GM19397 (cell line): ENCODE results near the gene VPS16.
"Not testable (repeated sequence)": the region's sequence is repeated elsewhere in the genome, so short reads cannot be mapped to it uniquely, and the experiment has no call there.

Experiments
- ATAC-seq: cut with Tn5 transposase; IDR thresholded peaks from one replicate; pipeline ENCODE4 v1.9.1; 2021; ENCODE audit warnings: mild to moderate bottlenecking, moderate library complexity; ENCODE audit not compliant: unreplicated experiment

The VPS16 gene

GRCh38 chr20:2892376-2892775, 51.8 kb downstream of the VPS16 start:
- no peak for ATAC-seq

- no peak for ATAC-seq
These were observed 53.7 kb downstream of the VPS16 start for GRCh38 chr20:2894221-2894620.

GRCh38 chr20:2895154-2895553, 54.6 kb downstream of the VPS16 start:
- not testable (repeated sequence) for ATAC-seq

- no peak for ATAC-seq
These were observed 58.7 kb downstream of the VPS16 start for GRCh38 chr20:2899243-2899642.

DNA sequence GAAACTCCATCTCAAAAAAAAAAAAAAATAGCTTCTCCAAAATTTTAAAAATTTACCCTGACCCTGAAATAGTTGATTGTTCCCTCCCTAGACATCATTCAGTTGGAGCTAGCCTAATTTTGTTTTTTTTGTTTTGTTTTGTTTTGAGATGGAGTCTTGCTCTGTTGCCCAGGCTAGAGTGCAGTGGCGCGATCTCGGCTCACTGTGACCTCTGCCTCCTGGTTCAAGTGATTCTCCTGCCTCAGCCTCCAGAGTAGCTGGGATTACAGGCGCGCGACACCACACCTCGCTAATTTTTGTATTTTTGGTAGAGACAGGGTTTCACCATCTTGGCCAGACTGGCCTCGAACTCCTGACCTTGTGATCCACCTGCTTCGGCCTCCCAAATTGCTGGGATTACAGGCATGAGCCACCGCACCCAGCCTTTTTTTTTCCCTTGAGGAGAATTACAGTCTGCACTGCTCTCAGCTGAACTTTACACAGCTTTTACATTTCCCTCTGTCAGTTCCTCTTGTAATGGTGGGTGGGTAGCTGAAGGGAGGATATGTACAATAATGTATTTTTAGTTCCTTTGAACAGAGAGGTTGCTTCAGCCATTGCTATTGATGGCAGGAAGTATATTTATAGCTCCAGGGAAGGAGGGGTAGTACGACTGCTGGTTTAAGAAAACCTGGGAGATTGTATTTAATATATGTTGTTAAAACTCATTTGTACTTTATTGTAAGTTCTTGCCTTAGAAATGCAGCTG, 60.5 kb downstream of the VPS16 start:
- ATAC-seq: no peak

GRCh38 chr20:2902291-2902690, 61.7 kb downstream of the VPS16 start:
- no peak for ATAC-seq

DNA sequence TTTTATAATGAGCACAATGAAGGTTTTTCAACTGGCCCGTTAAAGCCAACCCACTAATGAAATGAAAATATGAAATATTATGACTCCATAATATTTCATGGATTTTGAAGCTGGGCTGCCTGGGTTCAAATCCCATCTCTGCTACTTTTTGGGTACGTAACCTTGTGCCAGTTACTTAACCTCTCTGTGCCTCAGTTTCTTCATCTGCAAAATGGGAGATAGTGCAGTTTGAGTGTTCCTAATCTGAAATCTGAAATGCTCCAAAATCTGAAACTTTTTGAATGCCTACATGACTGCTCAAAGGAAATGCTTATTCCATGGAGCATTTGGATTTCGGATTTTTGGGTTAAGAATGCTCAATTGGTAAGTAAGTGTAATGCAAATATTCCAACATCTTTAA, 62.3 kb downstream of the VPS16 start:
- ATAC-seq: no peak

DNA sequence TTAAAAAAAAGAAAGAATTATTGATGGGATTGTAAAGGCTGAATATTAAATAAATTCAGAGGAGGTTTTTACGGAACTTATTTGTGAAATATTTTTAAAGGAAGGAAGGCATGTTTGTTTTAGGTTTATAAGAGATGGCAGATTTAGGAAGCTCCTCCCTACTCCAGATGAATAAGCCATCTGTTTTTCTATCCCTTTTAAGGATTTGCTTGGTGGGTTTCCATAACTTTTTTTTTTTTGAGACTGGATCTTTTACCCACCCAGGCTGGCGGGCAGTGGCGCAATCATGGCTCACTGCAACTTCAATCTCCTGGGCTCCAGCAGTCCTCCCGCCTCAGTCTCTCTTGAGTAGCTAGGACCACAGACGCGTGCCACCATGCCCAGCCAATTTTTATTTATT, 63.1 kb downstream of the VPS16 start:
- ATAC-seq: no peak

- no peak for ATAC-seq
These were observed 67.0 kb downstream of the VPS16 start for GRCh38 chr20:2907519-2907918.

- no peak for ATAC-seq
These were observed 69.4 kb downstream of the VPS16 start for GRCh38 chr20:2909953-2910352.

- ATAC-seq: no peak
These were observed 70.7 kb downstream of the VPS16 start for GRCh38 chr20:2911200-2911599.

- ATAC-seq: no peak
These were observed 73.6 kb downstream of the VPS16 start for GRCh38 chr20:2914160-2914559.
